GM12891 (cell line): ENCODE data around the gene DOP1B.

Source experiments
- PAX5 ChIP-seq: IDR thresholded peaks from 2 replicates; pipeline ENCODE4 v1.6.1; 2011; ENCODE audit warnings: low read length, moderate library complexity, mild to moderate bottlenecking; ENCODE audit not compliant: insufficient read depth, severe bottlenecking
- POLR2A ChIP-seq: IDR thresholded peaks from 2 replicates; pipeline ENCODE4 v1.6.1; 2011; ENCODE audit warnings: low read depth, low read length, control low read depth
- POLR2AphosphoS5 ChIP-seq: IDR thresholded peaks from 2 replicates; pipeline ENCODE4 v1.6.1; 2011; ENCODE audit warnings: low read depth, low read length, control low read depth
- SPI1 ChIP-seq: IDR thresholded peaks from 2 replicates; pipeline ENCODE4 v1.6.1; 2011; ENCODE audit warnings: low read depth, low read length, control low read depth
- TAF1 ChIP-seq: IDR thresholded peaks from 2 replicates; pipeline ENCODE4 v1.6.1; 2011; ENCODE audit warnings: low read depth, low read length, control low read depth

DNA sequence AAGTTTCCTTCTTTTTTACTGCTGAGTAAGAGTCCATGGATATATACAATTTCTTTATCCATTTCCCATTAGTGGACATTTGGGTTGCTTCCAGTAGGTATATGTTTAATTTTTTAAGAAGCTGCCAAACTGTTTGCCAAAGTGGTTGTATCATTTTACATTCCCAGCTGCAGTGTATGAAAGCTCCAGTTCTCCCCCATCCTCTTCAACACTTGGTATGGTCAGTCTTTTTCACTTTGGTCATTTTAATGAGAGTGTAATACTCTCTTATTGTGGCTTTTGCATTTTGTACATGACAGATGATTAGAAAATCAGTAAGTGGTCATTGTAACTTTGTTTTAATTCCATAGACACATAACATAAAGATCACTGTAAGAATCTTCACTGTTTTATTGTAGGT, 22.5 kb downstream of the DOP1B start:
- TF ChIP-seq POLR2A, result no peak
- TF ChIP-seq PAX5, result no peak
- no peak for TF ChIP-seq POLR2AphosphoS5
- TF ChIP-seq TAF1, result no peak
- TF ChIP-seq SPI1, result no peak
